HG03432 (cell line): ENCODE data around the gene ZP1.
"Not testable (repeated sequence)": the region's sequence is repeated elsewhere in the genome, so short reads cannot be mapped to it uniquely, and the experiment has no call there.

Source experiments
- ATAC-seq: cut with Tn5 transposase; IDR thresholded peaks from one replicate; pipeline ENCODE4 v1.9.1; 2021; ENCODE audit warnings: mild to moderate bottlenecking, moderate library complexity; ENCODE audit not compliant: unreplicated experiment

Gene ZP1, protein sequence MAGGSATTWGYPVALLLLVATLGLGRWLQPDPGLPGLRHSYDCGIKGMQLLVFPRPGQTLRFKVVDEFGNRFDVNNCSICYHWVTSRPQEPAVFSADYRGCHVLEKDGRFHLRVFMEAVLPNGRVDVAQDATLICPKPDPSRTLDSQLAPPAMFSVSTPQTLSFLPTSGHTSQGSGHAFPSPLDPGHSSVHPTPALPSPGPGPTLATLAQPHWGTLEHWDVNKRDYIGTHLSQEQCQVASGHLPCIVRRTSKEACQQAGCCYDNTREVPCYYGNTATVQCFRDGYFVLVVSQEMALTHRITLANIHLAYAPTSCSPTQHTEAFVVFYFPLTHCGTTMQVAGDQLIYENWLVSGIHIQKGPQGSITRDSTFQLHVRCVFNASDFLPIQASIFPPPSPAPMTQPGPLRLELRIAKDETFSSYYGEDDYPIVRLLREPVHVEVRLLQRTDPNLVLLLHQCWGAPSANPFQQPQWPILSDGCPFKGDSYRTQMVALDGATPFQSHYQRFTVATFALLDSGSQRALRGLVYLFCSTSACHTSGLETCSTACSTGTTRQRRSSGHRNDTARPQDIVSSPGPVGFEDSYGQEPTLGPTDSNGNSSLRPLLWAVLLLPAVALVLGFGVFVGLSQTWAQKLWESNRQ

GRCh38 chr11:60866911-60867870, at the start of gene ZP1:
ZP1 (plus strand) TSS chr11:60867542; CDS start chr11:60867562, 20 bp downstream.
- ATAC-seq = no peak

DNA sequence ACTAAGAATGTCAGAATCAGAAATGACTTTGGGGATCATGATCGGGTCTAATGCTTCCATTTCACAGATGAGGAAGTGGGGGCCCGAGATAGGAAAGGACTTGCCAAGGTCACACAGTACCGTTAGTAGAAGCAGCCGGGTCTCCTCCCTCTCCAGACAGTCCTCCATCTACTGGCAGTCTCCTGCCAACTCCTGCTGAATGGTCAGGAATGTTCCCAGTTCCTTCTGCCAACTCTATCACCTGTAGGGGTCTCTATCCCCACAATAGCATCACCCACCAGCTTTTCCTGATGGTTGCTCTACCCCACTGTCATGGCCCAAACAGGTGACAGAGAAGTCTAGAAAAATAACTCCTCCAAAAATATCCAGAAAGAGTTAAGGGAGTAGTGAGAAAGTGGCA, 49.3 kb upstream of the ZP1 start:
- no peak for ATAC-seq

GRCh38 chr11:60821827-60822599, 45.3 kb upstream of the ZP1 start:
- peak; percentile 67 for ATAC-seq

- not testable (repeated sequence) for ATAC-seq
These were observed 43.5 kb upstream of the ZP1 start for GRCh38 chr11:60823745-60824306.

DNA sequence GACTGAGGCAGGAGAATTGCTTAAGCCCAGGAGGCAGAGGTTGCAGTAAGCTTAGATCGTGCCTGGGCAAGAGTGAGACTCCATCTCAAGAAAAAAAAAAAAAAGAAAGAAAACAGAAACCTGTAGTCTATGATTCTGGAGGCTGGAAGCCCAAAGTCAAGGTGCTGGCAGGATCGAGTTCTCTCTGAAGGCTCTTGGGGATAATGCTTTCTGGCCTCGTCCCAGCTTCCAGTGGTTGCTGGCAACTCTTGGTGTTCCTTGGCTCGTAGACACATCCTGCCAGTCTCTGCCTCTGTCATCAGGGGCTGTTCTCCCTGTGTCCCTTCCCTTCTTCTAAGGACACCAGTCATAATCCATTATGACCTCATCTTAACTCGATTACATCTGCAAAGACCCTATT, 42.2 kb upstream of the ZP1 start:
- no peak for ATAC-seq

- ATAC-seq = no peak
These were observed 41.6 kb upstream of the ZP1 start for GRCh38 chr11:60825790-60826189.

DNA sequence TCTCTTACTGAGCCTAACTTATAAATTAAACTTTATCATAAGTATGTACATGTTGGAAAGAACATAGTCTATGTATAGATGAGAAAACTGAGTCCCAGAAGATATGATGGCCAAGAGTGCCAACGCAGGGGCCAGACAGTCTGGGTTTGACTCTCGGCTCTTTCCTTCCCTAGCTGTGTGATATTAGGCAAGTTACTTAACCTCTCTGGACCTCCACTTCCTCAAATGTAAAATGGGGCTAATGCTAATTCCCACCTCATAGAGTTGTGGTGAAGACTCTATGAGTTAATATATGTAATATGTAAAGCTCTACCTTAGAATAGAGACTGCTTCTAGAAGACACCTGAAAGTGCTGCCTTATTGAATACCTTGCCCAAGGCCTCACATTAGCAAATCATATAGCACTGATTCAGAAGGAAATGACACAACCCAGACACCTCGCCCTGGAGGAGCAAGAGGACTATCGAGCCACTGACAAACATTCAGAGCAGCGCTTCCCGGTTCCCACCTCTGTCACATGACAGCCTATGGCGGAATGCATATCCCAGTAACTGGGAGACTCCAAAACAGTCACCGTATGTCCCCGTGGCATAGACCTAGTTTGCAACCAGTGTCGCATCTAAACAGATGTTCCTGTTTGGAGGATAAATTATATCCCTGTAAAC, 36.7 kb upstream of the ZP1 start:
- ATAC-seq = peak; percentile 24

- peak; percentile 80 for ATAC-seq
These were observed 36.2 kb upstream of the ZP1 start for GRCh38 chr11:60831143-60831500.

- no peak for ATAC-seq
These were observed 35.8 kb upstream of the ZP1 start for GRCh38 chr11:60831501-60832079.

- ATAC-seq = no peak
These were observed 32.4 kb upstream of the ZP1 start for GRCh38 chr11:60834742-60835533.

DNA sequence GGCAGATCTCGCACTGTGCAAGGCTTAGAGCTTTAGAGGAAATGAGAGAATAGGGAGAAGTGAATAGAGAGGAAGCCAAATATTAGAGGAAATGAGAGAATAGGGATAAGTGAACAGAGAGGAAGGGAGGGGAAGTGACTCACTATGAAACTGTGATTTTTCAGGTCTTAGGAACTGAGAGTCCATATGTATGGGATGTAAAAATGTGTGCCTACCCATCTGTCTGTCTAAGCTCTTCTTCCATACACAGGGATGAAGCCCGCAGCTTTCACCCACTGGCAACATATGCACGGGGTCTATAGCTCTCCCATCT, 31.9 kb upstream of the ZP1 start:
- ATAC-seq = no peak

DNA sequence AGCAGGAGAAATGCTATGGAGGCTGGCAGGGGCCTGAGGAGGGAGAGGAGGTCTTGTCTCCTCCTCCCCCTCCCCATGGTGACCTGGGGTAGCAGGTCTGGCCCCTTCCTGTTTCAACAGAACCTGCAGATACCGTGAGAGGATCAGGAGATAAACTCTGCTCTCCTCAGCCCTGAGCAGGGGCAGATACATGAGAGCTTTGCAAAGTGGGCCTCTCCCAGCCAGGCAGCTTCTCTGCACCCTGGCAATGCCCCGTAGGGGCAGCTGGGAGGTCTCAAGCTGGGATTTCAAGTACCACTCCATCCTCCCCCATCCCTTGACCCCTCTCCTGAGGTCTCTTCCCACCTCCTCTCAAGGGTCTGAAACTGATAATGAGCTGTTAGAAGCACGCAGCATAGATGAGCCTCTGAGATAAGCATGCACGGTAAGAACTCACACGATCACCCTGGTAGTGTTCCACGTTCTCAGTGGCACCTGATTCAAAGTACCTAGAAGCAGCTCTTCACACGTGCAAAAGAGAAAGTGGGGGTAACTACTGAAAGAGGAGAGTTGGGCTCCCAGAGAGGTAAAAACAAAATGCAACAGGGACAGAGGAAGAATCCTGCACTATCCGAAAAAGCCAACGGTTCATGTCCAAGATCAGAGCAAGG, 30.4 kb upstream of the ZP1 start:
- no peak for ATAC-seq

GRCh38 chr11:60838132-60838531, 29.2 kb upstream of the ZP1 start:
- no peak for ATAC-seq

GRCh38 chr11:60840470-60841430, 26.6 kb upstream of the ZP1 start:
- ATAC-seq = no peak

GRCh38 chr11:60841797-60842667, 25.3 kb upstream of the ZP1 start, which contains the start of gene CCDC86:
CCDC86 (plus strand) TSS chr11:60842113; CDS start chr11:60842125, 12 bp downstream.
- peak; percentile 80 for ATAC-seq
